Neural progenitor cell (in vitro differentiated cells): ENCODE data around the gene CHMP4B. TPM values are rescaled to one million over a fixed set of nuclear protein-coding genes. Genes with fewer than 3 reads are reported as not detected.

Experiments used
- DNase-seq: peaks from one replicate; pipeline ENCODE4 v3.0.0-alpha.2; 2016; ENCODE audit warnings: low spot score
- H2AFZ ChIP-seq: fragments of 200-600 bp; sonication (generic); replicated peaks from 2 replicates; pipeline ENCODE4 v1.6.1; 2016; ENCODE audit warnings: antibody characterized with exemption
- H3F3A ChIP-seq: fragments of 200-600 bp; sonication (generic); 2 replicates; pipeline ENCODE4 v1.6.1; 2016; ENCODE audit warnings: antibody characterized with exemption, low read depth
- H3K27ac ChIP-seq: fragments of 200-600 bp; sonication (generic); 2 replicates; pipeline ENCODE4 v1.5.1; 2016; ENCODE audit warnings: mild to moderate bottlenecking
- H3K27me3 ChIP-seq: fragments of 200-600 bp; sonication (generic); 2 replicates; pipeline ENCODE4 v1.6.1; 2016; ENCODE audit warnings: mild to moderate bottlenecking, moderate library complexity
- H3K36me3 ChIP-seq: fragments of 200-600 bp; sonication (generic); 2 replicates; pipeline ENCODE4 v1.5.1; 2016
- H3K4me1 ChIP-seq: fragments of 200-600 bp; sonication (generic); 2 replicates; pipeline ENCODE4 v1.6.1; 2016; ENCODE audit warnings: mixed run types
- H3K4me2 ChIP-seq: fragments of 200-600 bp; sonication (generic); 2 replicates; pipeline ENCODE4 v1.6.1; 2016
- H3K4me3 ChIP-seq: fragments of 200-600 bp; sonication (generic); 2 replicates; pipeline ENCODE4 v1.5.1; 2016
- H3K79me2 ChIP-seq: fragments of 200-600 bp; sonication (generic); 2 replicates; pipeline ENCODE4 v1.6.1; 2016; ENCODE audit warnings: low read depth
- H3K9ac ChIP-seq: fragments of 200-600 bp; sonication (generic); 2 replicates; pipeline ENCODE4 v1.6.1; 2016
- H3K9me3 ChIP-seq: fragments of 200-600 bp; sonication (generic); 2 replicates; pipeline ENCODE4 v1.5.1; 2016; ENCODE audit warnings: low read depth
- H4K20me1 ChIP-seq: fragments of 200-600 bp; sonication (generic); 2 replicates; pipeline ENCODE4 v1.6.1; 2016; ENCODE audit warnings: low read depth
- H3K27ac Mint-ChIP-seq: 3 replicates; pipeline ENCODE4 v1.8.0; 2021; ENCODE audit warnings: mixed read lengths
- H3K27me3 Mint-ChIP-seq: 2 replicates; pipeline ENCODE4 v1.8.0; 2022; ENCODE audit warnings: low read depth, mild to moderate bottlenecking, inconsistent platforms, moderate library complexity, mixed read lengths; ENCODE audit not compliant: insufficient read depth
- H3K36me3 Mint-ChIP-seq: 3 replicates; pipeline ENCODE4 v1.8.0; 2021; ENCODE audit warnings: mixed read lengths
- H3K4me1 Mint-ChIP-seq: 3 replicates; pipeline ENCODE4 v1.8.0; 2021; ENCODE audit warnings: mixed read lengths
- H3K4me3 Mint-ChIP-seq: 3 replicates; pipeline ENCODE4 v1.8.0; 2021; ENCODE audit warnings: mild to moderate bottlenecking, moderate library complexity, mixed read lengths
- H3K9me3 Mint-ChIP-seq: 3 replicates; pipeline ENCODE4 v1.8.0; 2020; ENCODE audit warnings: mixed read lengths
- CTCF ChIP-seq: fragments of 200-600 bp; sonication (generic); IDR thresholded peaks from 2 replicates; pipeline ENCODE4 v1.5.1; 2017; ENCODE audit warnings: antibody characterized with exemption, mild to moderate bottlenecking
- EZH2 ChIP-seq: fragments of 200-600 bp; sonication (generic); IDR thresholded peaks from 2 replicates; pipeline ENCODE4 v1.6.1; 2017; ENCODE audit warnings: antibody characterized with exemption, mild to moderate bottlenecking, moderate library complexity
- EZH2phosphoT487 ChIP-seq: fragments of 200-600 bp; sonication (generic); IDR thresholded peaks from 2 replicates; pipeline ENCODE4 v1.6.1; 2017; ENCODE audit warnings: antibody characterized with exemption
- total RNA-seq: library from RNA; depleted of rRNA; stranded (reverse); fragments of >200 nt; gene quantifications from 2 replicates; pipeline ENCODE4 v1.2.3, GENCODE V29; 2015; ENCODE audit warnings: low replicate concordance

Gene CHMP4B
- total RNA-seq, 1 donor from 2014 or later, result 40.7 TPM

GRCh38 chr20:33769043-33769442 lies 42.1 kb upstream of the CHMP4B start:
- no peaks in the 10 kb centered on the region for H3K36me3 ChIP-seq
- peaks cover 2% of the 10 kb centered on the region for H3K27me3 Mint-ChIP-seq
- H3K27me3 ChIP-seq, result no peaks in the 10 kb centered on the region
- no peaks in the 10 kb centered on the region for H3K79me2 ChIP-seq
- no peaks in the 10 kb centered on the region for H4K20me1 ChIP-seq
- TF ChIP-seq CTCF (no peak), EZH2 (no peak), EZH2phosphoT487 (no peak)
- DNase-seq, result no peak
- no peak overlapping the region for H3K4me3 ChIP-seq
- H3K36me3 Mint-ChIP-seq, result peaks cover 3% of the 10 kb centered on the region
- no peak overlapping the region for H3K27ac ChIP-seq
- H3K9ac ChIP-seq, result no peak overlapping the region
- no peaks in the 10 kb centered on the region for H3K9me3 ChIP-seq
- H3K4me3 Mint-ChIP-seq, result no peak overlapping the region
- no peak overlapping the region for H2AFZ ChIP-seq
- peak overlapping the region; percentile 37 for H3K27ac Mint-ChIP-seq
- H3K4me1 Mint-ChIP-seq, result no peaks in the 10 kb centered on the region
- H3K9me3 Mint-ChIP-seq, result no peaks in the 10 kb centered on the region
- H3K4me2 ChIP-seq, result no peak overlapping the region
- no peaks in the 10 kb centered on the region for H3K4me1 ChIP-seq
- H3F3A ChIP-seq, result no peaks in the 10 kb centered on the region

GRCh38 chr20:33770005-33770404 lies 41.1 kb upstream of the CHMP4B start:
- H3K4me2 ChIP-seq, result no peak overlapping the region
- H2AFZ ChIP-seq, result no peak overlapping the region
- no peaks in the 10 kb centered on the region for H3K36me3 ChIP-seq
- H3K27ac ChIP-seq, result no peak overlapping the region
- H3F3A ChIP-seq, result no peaks in the 10 kb centered on the region
- TF ChIP-seq EZH2phosphoT487, result no peak
- no peak for TF ChIP-seq CTCF
- TF ChIP-seq EZH2, result no peak
- no peak overlapping the region for H3K4me3 Mint-ChIP-seq
- no peaks in the 10 kb centered on the region for H3K27me3 ChIP-seq
- DNase-seq, result no peak
- H3K9me3 Mint-ChIP-seq, result no peaks in the 10 kb centered on the region
- H3K9ac ChIP-seq, result no peak overlapping the region
- no peaks in the 10 kb centered on the region for H3K4me1 ChIP-seq
- peaks cover 2% of the 10 kb centered on the region for H3K27me3 Mint-ChIP-seq
- H3K9me3 ChIP-seq, result no peaks in the 10 kb centered on the region
- H3K4me3 ChIP-seq, result no peak overlapping the region
- no peaks in the 10 kb centered on the region for H3K4me1 Mint-ChIP-seq
- no peaks in the 10 kb centered on the region for H3K79me2 ChIP-seq
- no peak overlapping the region for H3K27ac Mint-ChIP-seq
- peaks cover 3% of the 10 kb centered on the region for H3K36me3 Mint-ChIP-seq
- no peaks in the 10 kb centered on the region for H4K20me1 ChIP-seq

GRCh38 chr20:33771938-33772337 lies 39.2 kb upstream of the CHMP4B start:
- no peak for TF ChIP-seq EZH2phosphoT487
- no peak for TF ChIP-seq EZH2
- TF ChIP-seq CTCF, result no peak
- DNase-seq, result no peak
- no peaks in the 10 kb centered on the region for H3K4me1 ChIP-seq

More at GRCh38 chr20:33771938-33772337, 39.2 kb upstream of the CHMP4B start:
- Histone ChIP-seq H3K79me2 (no peaks in the 10 kb centered on the region), H3K4me3 (no peak overlapping the region), H3K9me3 (no peaks in the 10 kb centered on the region), H2AFZ (no peak overlapping the region), H3K27ac (no peak overlapping the region), H3K36me3 (no peaks in the 10 kb centered on the region), H3K4me2 (no peak overlapping the region), H3F3A (no peaks in the 10 kb centered on the region), H3K9ac (no peak overlapping the region), H3K27me3 (no peaks in the 10 kb centered on the region), H4K20me1 (no peaks in the 10 kb centered on the region)
- Mint-ChIP-seq H3K4me3 (no peak overlapping the region), H3K27me3 (peaks cover 2% of the 10 kb centered on the region), H3K27ac (no peak overlapping the region), H3K36me3 (no peaks in the 10 kb centered on the region), H3K4me1 (no peaks in the 10 kb centered on the region), H3K9me3 (no peaks in the 10 kb centered on the region)
